HCT116 (cell line): ENCODE measurements around the gene TOGARAM1. TPM values are rescaled to one million over a fixed set of nuclear protein-coding genes. Genes with fewer than 3 reads are reported as not detected.

Experiments used
- ATAC-seq: fragments of 200-7000 bp; cut with Tn5 transposase; 2 replicates; pipeline ENCODE4 v1.9.1; 2020; ENCODE audit warnings: mild to moderate bottlenecking, moderate library complexity
- BruUV-seq: library from RNA; stranded (reverse); fragments of 400-500 nt; replicated peaks from 2 replicates; lab custom pipeline; 2021; lab: Mats Ljungman, UMichigan
- CTCF ChIA-PET: fragments of 300-600 bp; sonication (Branson Sonifier 250); formaldehyde crosslinking; loops from one replicate; lab custom pipeline; 2021; ENCODE audit warnings: antibody characterized with exemption; lab: Charles Lee
- POLR2A ChIA-PET: fragments of 300-600, 350-600 bp; sonication (Branson Sonifier 250); formaldehyde crosslinking; loops from one replicate; lab custom pipeline; 2021; ENCODE audit warnings: antibody characterized with exemption; lab: Charles Lee
- RAD21 ChIA-PET, 2 experiments: fragments of 300-600 bp; sonication (Branson Sonifier 250); formaldehyde crosslinking; loops; one replicate each; lab custom pipeline; 2023; ENCODE audit warnings: low total read pairs in 2 of 2; ENCODE audit not compliant: uncharacterized antibody in 2 of 2, unreplicated experiment in 2 of 2, low non-redundant PET in 1 of 2; lab: Charles Lee
- DNase-seq: peaks from one replicate; pipeline ENCODE4 v3.0.0-alpha.2; 2010; ENCODE audit warnings: low read depth, low spot score
- H2AFZ ChIP-seq: fragments of 200-600 bp; shearing (Covaris generic), sonication (generic); 2 replicates; pipeline ENCODE4 v1.6.1; 2017; ENCODE audit warnings: low read depth, mixed run types, mixed read lengths, antibody characterized with exemption, low read length; ENCODE audit not compliant: poor library complexity, severe bottlenecking
- H3K27ac ChIP-seq: 2 replicates; pipeline ENCODE4 v1.5.1; 2012; ENCODE audit warnings: low read depth, low read length
- H3K27me3 ChIP-seq: fragments of 200-600 bp; sonication (generic); 2 replicates; pipeline ENCODE4 v1.6.1; 2016; ENCODE audit warnings: mixed run types, low read length, mixed read lengths; ENCODE audit not compliant: insufficient read depth
- H3K36me3 ChIP-seq, 2 experiments: fragments of 200-500 bp in 1 of 2; fragments of 200-600 bp in 1 of 2; sonication (Bioruptor generic) in 1 of 2; sonication (generic) in 1 of 2; 2 replicates each; pipeline versions ENCODE4 v1.5.1 to v1.6.1; 2014 to 2016; ENCODE audit warnings: low read length in 2 of 2, inconsistent platforms in 1 of 2, mixed read lengths in 1 of 2, mixed run types in 1 of 2; ENCODE audit not compliant: insufficient read depth in 2 of 2, control insufficient read depth in 1 of 2
- H3K4me1 ChIP-seq, 2 experiments: fragments of 200-600 bp in 1 of 2; sonication (generic) in 1 of 2; 2 replicates each; pipeline versions ENCODE4 v1.5.1 to v1.6.1; 2012 to 2017; ENCODE audit warnings: low read length in 2 of 2, inconsistent platforms in 1 of 2, mild to moderate bottlenecking in 1 of 2, mixed read lengths in 1 of 2, mixed run types in 1 of 2, moderate library complexity in 1 of 2; ENCODE audit not compliant: insufficient read depth in 2 of 2, control insufficient read depth in 1 of 2
- H3K4me2 ChIP-seq: fragments of 200-600 bp; sonication (generic); 2 replicates; pipeline ENCODE4 v1.6.1; 2017; ENCODE audit warnings: mixed run types, low read length, mixed read lengths
- H3K4me3 ChIP-seq, 2 experiments: fragments of 200-600 bp in 1 of 2; sonication (generic) in 1 of 2; replicated peaks in 1 of 2; 2 replicates each; pipeline ENCODE4 v1.5.1; 2011 to 2016; ENCODE audit warnings: low read length in 2 of 2, control low read depth in 1 of 2, low read depth in 1 of 2, mild to moderate bottlenecking in 1 of 2, mixed read lengths in 1 of 2, mixed run types in 1 of 2
- H3K79me2 ChIP-seq: fragments of 200-600 bp; sonication (generic); 2 replicates; pipeline ENCODE4 v1.6.1; 2017; ENCODE audit warnings: mild to moderate bottlenecking, mixed run types, low read length, moderate library complexity, mixed read lengths; ENCODE audit not compliant: insufficient read depth
- H3K9ac ChIP-seq: fragments of 200-600 bp; sonication (generic); 2 replicates; pipeline ENCODE4 v1.6.1; 2016; ENCODE audit warnings: low read length, mixed read lengths
- H3K9me2 ChIP-seq: fragments of 200-600 bp; sonication (generic), shearing (Covaris generic); 2 replicates; pipeline ENCODE4 v1.6.1; 2017; ENCODE audit warnings: mixed run types, mild to moderate bottlenecking, moderate library complexity; ENCODE audit not compliant: insufficient read depth
- H3K9me3 ChIP-seq, 2 experiments: fragments of 200-500 bp in 1 of 2; fragments of 200-600 bp in 1 of 2; sonication (Bioruptor generic) in 1 of 2; sonication (generic) in 1 of 2; 2 replicates each; pipeline ENCODE4 v1.6.1; 2014 to 2017; ENCODE audit warnings: low read length in 2 of 2, mixed read lengths in 2 of 2, inconsistent platforms in 1 of 2, low read depth in 1 of 2, mild to moderate bottlenecking in 1 of 2, mixed run types in 1 of 2, moderate library complexity in 1 of 2; ENCODE audit not compliant: control insufficient read depth in 1 of 2, insufficient read depth in 1 of 2
- H4K20me1 ChIP-seq: fragments of 200-600 bp; sonication (generic), shearing (Covaris generic); 2 replicates; pipeline ENCODE4 v1.6.1; 2017; ENCODE audit warnings: mixed run types, mild to moderate bottlenecking, moderate library complexity; ENCODE audit not compliant: insufficient read depth
- CEBPB ChIP-seq: IDR thresholded peaks from 2 replicates; pipeline ENCODE4 v1.6.1; 2012; ENCODE audit warnings: low read depth
- EGR1 ChIP-seq: IDR thresholded peaks from 2 replicates; pipeline ENCODE4 v1.6.1; 2012; ENCODE audit warnings: low read depth
- ELF1 ChIP-seq: IDR thresholded peaks from 2 replicates; pipeline ENCODE4 v1.6.1; 2012; ENCODE audit warnings: low read depth, borderline replicate concordance
- EZH2 ChIP-seq: fragments of 200-600 bp; sonication (generic); IDR thresholded peaks from 2 replicates; pipeline ENCODE4 v1.6.1; 2017; ENCODE audit warnings: antibody characterized with exemption, mixed run types
- EZH2phosphoT487 ChIP-seq: fragments of 200-600 bp; IDR thresholded peaks from 2 replicates; pipeline ENCODE4 v1.6.1; 2018; ENCODE audit warnings: antibody characterized with exemption, borderline replicate concordance
- JUND ChIP-seq: IDR thresholded peaks from 2 replicates; pipeline ENCODE4 v1.6.1; 2012
- POLR2A ChIP-seq: IDR thresholded peaks from 2 replicates; pipeline ENCODE4 v1.7.0; 2011; ENCODE audit warnings: borderline replicate concordance; ENCODE audit not compliant: insufficient read depth, insufficient read length; ENCODE audit errors: extremely low read depth
- RAD21 ChIP-seq: IDR thresholded peaks from 2 replicates; pipeline ENCODE4 v1.6.1; 2012; ENCODE audit warnings: low read depth, mild to moderate bottlenecking
- SIN3A ChIP-seq: IDR thresholded peaks from 2 replicates; pipeline ENCODE4 v1.6.1; 2012; ENCODE audit warnings: low read depth
- SP1 ChIP-seq: IDR thresholded peaks from 2 replicates; pipeline ENCODE4 v1.6.1; 2012; ENCODE audit warnings: low read depth
- SRF ChIP-seq: IDR thresholded peaks from 2 replicates; pipeline ENCODE4 v1.6.1; 2012; ENCODE audit warnings: low read depth
- TCF7L2 ChIP-seq: IDR thresholded peaks from 2 replicates; pipeline ENCODE4 v1.7.0; 2011; ENCODE audit warnings: borderline replicate concordance, inconsistent platforms; ENCODE audit not compliant: insufficient read depth, insufficient read length; ENCODE audit errors: extremely low read depth
- YY1 ChIP-seq: IDR thresholded peaks from 2 replicates; pipeline ENCODE4 v1.6.1; 2011; ENCODE audit warnings: low read length, low read depth, moderate library complexity, mild to moderate bottlenecking; ENCODE audit not compliant: insufficient replicate concordance; ENCODE audit errors: extremely low read depth
- ZFX ChIP-seq: fragments of 450-650 bp; IDR thresholded peaks from 2 replicates; pipeline ENCODE4 v1.6.1; 2017
- ZNF274 ChIP-seq: fragments of 200-500 bp; sonication (Bioruptor generic); IDR thresholded peaks from 2 replicates; pipeline ENCODE4 v1.6.1; 2014; ENCODE audit warnings: mild to moderate bottlenecking, low read depth, low read length, inconsistent platforms
- intact Hi-C: fragments of 100-400 bp; cut with micrococcal nuclease; formaldehyde crosslinking; loops from 2 replicates; pipeline ENCODE4 v1.10.0; 2022
- total RNA-seq: library from RNA; stranded (reverse); gene quantifications from one replicate; pipeline ENCODE4 v1.2.1, GENCODE V29; 2021; ENCODE audit not compliant: unreplicated experiment
- TF ChIP-seq, protein P1 (sequence below): IDR thresholded peaks from 2 replicates; pipeline ENCODE4 v1.6.1; 2012
- TF ChIP-seq, protein P2 (sequence below), 3 experiments: fragments of 200-600 bp in 1 of 3; sonication (generic) in 1 of 3; IDR thresholded peaks in 2 of 3; conservative IDR thresholded peaks in 1 of 3; 2 replicates each; pipeline ENCODE4 v1.5.1; 2012 to 2017; ENCODE audit warnings: low read depth in 2 of 3, low read length in 2 of 3, antibody characterized with exemption in 1 of 3, borderline replicate concordance in 1 of 3, control low read depth in 1 of 3, mild to moderate bottlenecking in 1 of 3, mixed read lengths in 1 of 3, mixed run types in 1 of 3, moderate library complexity in 1 of 3; ENCODE audit not compliant: insufficient read depth in 1 of 3
- TF ChIP-seq, protein P3 (sequence below): IDR thresholded peaks from 2 replicates; pipeline ENCODE4 v1.6.1; 2011; ENCODE audit warnings: mild to moderate bottlenecking, low read length, moderate library complexity; ENCODE audit not compliant: insufficient replicate concordance; ENCODE audit errors: extremely low read depth

Gene TOGARAM1
- total RNA-seq, 1 experiment from 2014 or later = 1.9 TPM

DNA sequence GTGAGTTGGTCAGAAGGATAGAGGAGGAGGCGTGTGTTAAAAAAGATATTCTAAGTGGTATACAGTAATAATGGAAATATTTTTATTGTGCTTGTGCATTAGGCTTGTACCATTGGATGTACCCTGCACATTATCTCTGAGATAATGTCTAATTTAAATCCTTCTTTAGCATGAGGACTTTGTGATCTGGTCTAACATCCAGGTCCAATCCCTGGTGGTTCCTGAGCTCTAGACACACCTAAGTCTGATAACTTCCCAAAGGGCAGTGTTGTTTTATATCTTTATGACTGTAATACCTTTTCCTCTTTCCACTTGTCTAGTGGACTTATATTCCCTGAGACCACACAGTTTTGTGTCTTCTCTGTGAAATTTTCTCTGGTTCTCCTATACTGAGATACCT lies 142.6 kb downstream of the TOGARAM1 start:
- Histone ChIP-seq H4K20me1 (peaks cover 20% of the 10 kb centered on the region; the same call in 1 of the 2 replicates), H3K79me2 (peaks cover 72% of the 10 kb centered on the region), H3K4me3 (no peak overlapping the region), H3K9ac (no peak overlapping the region), H3K9me3 (no peaks in the 10 kb centered on the region), H3K4me1 (no peaks in the 10 kb centered on the region), H3K4me2 (no peak overlapping the region), H3K36me3 (peaks cover 49 to 55% of the 10 kb centered on the region in 2 experiments), H2AFZ (no peak overlapping the region), H3K9me2 (no peaks in the 10 kb centered on the region), H3K27ac (no peak overlapping the region), H3K27me3 (no peaks in the 10 kb centered on the region)
- intact Hi-C loops = no loop called here
- CTCF ChIA-PET = no interaction called here
- RAD21 ChIA-PET = no interaction called here
- POLR2A ChIA-PET = no interaction called here
- BruUV-seq = no TSS peak
- no peak for DNase-seq
- ATAC-seq = no peak
- TF ChIP-seq ELF1 (no peak), EZH2phosphoT487 (no peak), CEBPB (no peak), EZH2 (no peak), ZNF274 (no peak), RAD21 (no peak), TCF7L2 (no peak), ZFX (no peak), SRF (no peak), YY1 (no peak), JUND (no peak), POLR2A (no peak), SIN3A (no peak), EGR1 (no peak), SP1 (no peak)
- TF ChIP-seq, protein P1, sequence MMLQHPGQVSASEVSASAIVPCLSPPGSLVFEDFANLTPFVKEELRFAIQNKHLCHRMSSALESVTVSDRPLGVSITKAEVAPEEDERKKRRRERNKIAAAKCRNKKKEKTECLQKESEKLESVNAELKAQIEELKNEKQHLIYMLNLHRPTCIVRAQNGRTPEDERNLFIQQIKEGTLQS = no peak
- TF ChIP-seq, protein P2, sequence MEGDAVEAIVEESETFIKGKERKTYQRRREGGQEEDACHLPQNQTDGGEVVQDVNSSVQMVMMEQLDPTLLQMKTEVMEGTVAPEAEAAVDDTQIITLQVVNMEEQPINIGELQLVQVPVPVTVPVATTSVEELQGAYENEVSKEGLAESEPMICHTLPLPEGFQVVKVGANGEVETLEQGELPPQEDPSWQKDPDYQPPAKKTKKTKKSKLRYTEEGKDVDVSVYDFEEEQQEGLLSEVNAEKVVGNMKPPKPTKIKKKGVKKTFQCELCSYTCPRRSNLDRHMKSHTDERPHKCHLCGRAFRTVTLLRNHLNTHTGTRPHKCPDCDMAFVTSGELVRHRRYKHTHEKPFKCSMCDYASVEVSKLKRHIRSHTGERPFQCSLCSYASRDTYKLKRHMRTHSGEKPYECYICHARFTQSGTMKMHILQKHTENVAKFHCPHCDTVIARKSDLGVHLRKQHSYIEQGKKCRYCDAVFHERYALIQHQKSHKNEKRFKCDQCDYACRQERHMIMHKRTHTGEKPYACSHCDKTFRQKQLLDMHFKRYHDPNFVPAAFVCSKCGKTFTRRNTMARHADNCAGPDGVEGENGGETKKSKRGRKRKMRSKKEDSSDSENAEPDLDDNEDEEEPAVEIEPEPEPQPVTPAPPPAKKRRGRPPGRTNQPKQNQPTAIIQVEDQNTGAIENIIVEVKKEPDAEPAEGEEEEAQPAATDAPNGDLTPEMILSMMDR (IDR thresholded peaks at IDR 0.05 in 2 of 3, conservative IDR thresholded peaks at IDR 0.05 in 1 of 3; ENCODE audit: borderline replicate concordance in 1 of 3, insufficient read depth in 1 of 3, low read depth in 2 of 3, low read length in 2 of 3) = no peak
- TF ChIP-seq, protein P3, sequence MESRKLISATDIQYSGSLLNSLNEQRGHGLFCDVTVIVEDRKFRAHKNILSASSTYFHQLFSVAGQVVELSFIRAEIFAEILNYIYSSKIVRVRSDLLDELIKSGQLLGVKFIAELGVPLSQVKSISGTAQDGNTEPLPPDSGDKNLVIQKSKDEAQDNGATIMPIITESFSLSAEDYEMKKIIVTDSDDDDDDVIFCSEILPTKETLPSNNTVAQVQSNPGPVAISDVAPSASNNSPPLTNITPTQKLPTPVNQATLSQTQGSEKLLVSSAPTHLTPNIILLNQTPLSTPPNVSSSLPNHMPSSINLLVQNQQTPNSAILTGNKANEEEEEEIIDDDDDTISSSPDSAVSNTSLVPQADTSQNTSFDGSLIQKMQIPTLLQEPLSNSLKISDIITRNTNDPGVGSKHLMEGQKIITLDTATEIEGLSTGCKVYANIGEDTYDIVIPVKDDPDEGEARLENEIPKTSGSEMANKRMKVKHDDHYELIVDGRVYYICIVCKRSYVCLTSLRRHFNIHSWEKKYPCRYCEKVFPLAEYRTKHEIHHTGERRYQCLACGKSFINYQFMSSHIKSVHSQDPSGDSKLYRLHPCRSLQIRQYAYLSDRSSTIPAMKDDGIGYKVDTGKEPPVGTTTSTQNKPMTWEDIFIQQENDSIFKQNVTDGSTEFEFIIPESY = no peak
